WTC11 (cell line): ENCODE data around the gene TMEM108. TPM values are rescaled to one million over a fixed set of nuclear protein-coding genes. Genes with fewer than 3 reads are reported as not detected.

Source experiments
- ATAC-seq: fragments of 200-7000 bp; cut with Tn5 transposase; 2 replicates; pipeline ENCODE4 v1.10.0; 2021; ENCODE audit warnings: mild to moderate bottlenecking, moderate library complexity
- CTCF ChIA-PET: fragments of 300-600 bp; sonication (Branson Sonifier 250); formaldehyde crosslinking; loops from one replicate; lab custom pipeline; 2021; ENCODE audit warnings: antibody characterized with exemption; lab: Charles Lee
- POLR2A ChIA-PET: fragments of 350-600 bp; sonication (Branson Sonifier 250); formaldehyde crosslinking; loops from one replicate; lab custom pipeline; 2021; ENCODE audit warnings: antibody characterized with exemption; lab: Charles Lee
- DNase-seq: peaks from one replicate; pipeline ENCODE4 v3.0.0; 2021; ENCODE audit warnings: low spot score
- H3K27ac Mint-ChIP-seq: 2 replicates; pipeline ENCODE4 v1.8.0; 2021; ENCODE audit warnings: mixed read lengths
- H3K27me3 Mint-ChIP-seq: 2 replicates; pipeline ENCODE4 v1.8.0; 2021; ENCODE audit warnings: low read depth, mild to moderate bottlenecking, moderate library complexity, mixed read lengths
- H3K36me3 Mint-ChIP-seq: 2 replicates; pipeline ENCODE4 v1.8.0; 2021; ENCODE audit warnings: mixed read lengths
- H3K4me1 Mint-ChIP-seq: 2 replicates; pipeline ENCODE4 v1.8.0; 2022; ENCODE audit warnings: mixed read lengths
- H3K4me3 Mint-ChIP-seq: 2 replicates; pipeline ENCODE4 v1.8.0; 2021; ENCODE audit warnings: mild to moderate bottlenecking, moderate library complexity, mixed read lengths
- H3K9me3 Mint-ChIP-seq: 2 replicates; pipeline ENCODE4 v1.8.0; 2021; ENCODE audit warnings: mixed read lengths
- ESRRA ChIP-seq: sonication (generic); formaldehyde crosslinking; IDR thresholded peaks from 2 replicates; pipeline ENCODE4 v1.8.1; 2022; ENCODE audit warnings: mild to moderate bottlenecking, missing genetic modification reagents, borderline replicate concordance
- GRHL2 ChIP-seq: fragments of 250-450 bp; sonication (Bioruptor Pico); IDR thresholded peaks from 2 replicates; pipeline ENCODE4 v1.8.0; 2022; ENCODE audit warnings: mild to moderate bottlenecking, moderate library complexity; ENCODE audit not compliant: insufficient replicate concordance, severe bottlenecking
- KAT7 ChIP-seq: sonication (generic); formaldehyde crosslinking; IDR thresholded peaks from 2 replicates; pipeline ENCODE4 v1.8.1; 2023; ENCODE audit warnings: missing genetic modification reagents, mild to moderate bottlenecking, borderline replicate concordance
- MYBL2 ChIP-seq: sonication (generic); formaldehyde crosslinking; IDR thresholded peaks from 2 replicates; pipeline ENCODE4 v1.8.1; 2023; ENCODE audit warnings: mild to moderate bottlenecking, moderate library complexity, missing genetic modification reagents
- NFATC4 ChIP-seq: fragments of 250-450 bp; sonication (Bioruptor Pico); IDR thresholded peaks from 2 replicates; pipeline ENCODE4 v1.9.0; 2021; ENCODE audit warnings: mild to moderate bottlenecking
- NR3C1 ChIP-seq: sonication (generic); formaldehyde crosslinking; conservative IDR thresholded peaks from 2 replicates; pipeline ENCODE4 v1.8.1; 2023; ENCODE audit warnings: low read depth, mild to moderate bottlenecking, missing genetic modification reagents
- ZNF121 ChIP-seq: sonication (generic); formaldehyde crosslinking; IDR thresholded peaks from 2 replicates; pipeline ENCODE4 v1.8.0; 2023; ENCODE audit warnings: missing genetic modification reagents
- ZNF219 ChIP-seq: sonication (generic); formaldehyde crosslinking; IDR thresholded peaks from 2 replicates; pipeline ENCODE4 v1.8.0; 2023; ENCODE audit warnings: missing genetic modification reagents, mild to moderate bottlenecking, borderline replicate concordance
- ZNF416 ChIP-seq: fragments of 250-450 bp; sonication (Bioruptor Pico); IDR thresholded peaks from 2 replicates; pipeline ENCODE4 v1.9.0; 2021; ENCODE audit warnings: mild to moderate bottlenecking, inconsistent platforms
- ZNF423 ChIP-seq: fragments of 250-450 bp; sonication (Bioruptor Pico); IDR thresholded peaks from 2 replicates; pipeline ENCODE4 v2.1.2; 2022; ENCODE audit warnings: mild to moderate bottlenecking, moderate library complexity
- ZNF671 ChIP-seq: fragments of 250-450 bp; sonication (Bioruptor Pico); IDR thresholded peaks from 2 replicates; pipeline ENCODE4 v1.8.0; 2021; ENCODE audit warnings: mild to moderate bottlenecking
- total RNA-seq: library from RNA; stranded (reverse); gene quantifications from 3 replicates; pipeline ENCODE4 v1.2.3, GENCODE V29; 2021
- TF ChIP-seq, protein P1 (sequence below): fragments of 250-450 bp; sonication (Bioruptor Pico); conservative IDR thresholded peaks from 2 replicates; pipeline ENCODE4 v1.9.0; 2021; ENCODE audit warnings: mild to moderate bottlenecking
- TF ChIP-seq, protein P2 (sequence below): sonication (generic); formaldehyde crosslinking; IDR thresholded peaks from 2 replicates; pipeline ENCODE4 v1.8.1; 2023; ENCODE audit warnings: mild to moderate bottlenecking, missing genetic modification reagents
- TF ChIP-seq, protein P3 (sequence below): fragments of 250-450 bp; sonication (Bioruptor Pico); IDR thresholded peaks from 2 replicates; pipeline ENCODE4 v1.8.0; 2021; ENCODE audit warnings: mild to moderate bottlenecking
- TF ChIP-seq, protein P4 (sequence below): sonication (generic); formaldehyde crosslinking; IDR thresholded peaks from 2 replicates; pipeline ENCODE4 v1.8.1; 2023; ENCODE audit warnings: mild to moderate bottlenecking, missing genetic modification reagents
- TF ChIP-seq, protein P5 (sequence below): sonication (generic); formaldehyde crosslinking; IDR thresholded peaks from 2 replicates; pipeline ENCODE4 v1.8.0; 2023; ENCODE audit warnings: mild to moderate bottlenecking, missing genetic modification reagents
- TF ChIP-seq, protein P6 (sequence below): sonication (generic); formaldehyde crosslinking; IDR thresholded peaks from 2 replicates; pipeline ENCODE4 v1.8.0; 2022; ENCODE audit warnings: mild to moderate bottlenecking, missing genetic modification reagents

The TMEM108 gene
- total RNA-seq, 1 experiment from 2014 or later, result 14.7 TPM

DNA sequence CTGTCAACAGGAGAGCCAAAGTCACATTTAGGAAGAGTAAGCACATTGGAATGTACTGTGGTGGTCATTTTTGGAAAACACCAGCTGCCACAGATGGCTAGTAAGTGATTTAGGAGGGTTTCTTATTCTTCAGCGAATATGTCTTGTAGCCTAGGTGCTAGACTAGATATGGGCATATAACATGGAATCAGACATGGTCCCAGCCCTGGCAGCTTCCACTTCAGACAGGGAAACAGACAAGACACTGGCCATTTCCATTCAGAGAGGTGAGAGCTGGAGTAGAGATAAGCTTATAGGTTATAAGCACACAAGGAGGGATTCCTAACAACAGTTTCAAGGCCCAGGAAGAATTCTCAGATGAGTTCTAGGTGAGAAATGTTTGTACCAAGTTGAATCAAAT is 333.5 kb downstream of the TMEM108 start:
- no peaks in the 10 kb centered on the region for H3K27me3 Mint-ChIP-seq
- POLR2A ChIA-PET, result no interaction called here
- no peak overlapping the region for H3K4me3 Mint-ChIP-seq
- TF ChIP-seq ZNF219 (CRISPR knock-in tag) (no peak), NR3C1 (no peak), ZNF671 (CRISPR knock-in tag) (no peak), KAT7 (no peak), GRHL2 (CRISPR knock-in tag) (no peak), ESRRA (no peak), NFATC4 (CRISPR knock-in tag) (no peak)
- TF ChIP-seq, protein P1, sequence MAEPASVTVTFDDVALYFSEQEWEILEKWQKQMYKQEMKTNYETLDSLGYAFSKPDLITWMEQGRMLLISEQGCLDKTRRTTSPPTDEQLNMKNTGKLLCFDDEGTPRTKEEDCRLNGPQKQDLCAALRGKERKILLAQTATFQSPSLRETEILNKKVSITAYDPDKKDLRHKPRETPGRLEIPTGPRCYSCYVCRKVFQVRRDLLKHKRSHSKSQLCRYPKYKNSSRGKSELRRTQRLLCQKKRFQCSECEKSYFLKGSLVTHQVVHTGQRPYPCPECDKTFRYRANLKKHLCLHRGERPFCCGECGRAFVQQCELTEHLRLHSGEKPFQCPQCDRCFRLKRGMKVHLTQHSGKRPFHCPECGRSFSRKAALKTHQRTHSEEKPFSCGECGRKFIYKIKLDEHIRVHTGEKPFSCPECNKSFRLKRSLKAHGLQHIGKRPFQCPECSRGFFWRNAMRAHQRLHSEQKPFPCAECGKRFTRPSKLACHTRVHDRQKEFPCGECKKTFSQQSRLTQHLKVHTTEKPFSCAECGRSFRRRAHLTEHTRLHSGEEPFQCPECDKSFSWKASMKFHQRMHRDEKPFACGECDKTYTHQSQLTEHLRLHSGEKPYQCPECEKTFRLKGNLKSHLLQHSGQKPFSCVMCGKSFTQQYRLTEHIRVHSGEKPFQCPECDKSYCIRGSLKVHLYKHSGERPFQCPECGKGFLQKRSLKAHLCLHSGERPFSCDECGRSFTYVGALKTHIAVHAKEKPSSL, result no peak
- TF ChIP-seq, protein P2, sequence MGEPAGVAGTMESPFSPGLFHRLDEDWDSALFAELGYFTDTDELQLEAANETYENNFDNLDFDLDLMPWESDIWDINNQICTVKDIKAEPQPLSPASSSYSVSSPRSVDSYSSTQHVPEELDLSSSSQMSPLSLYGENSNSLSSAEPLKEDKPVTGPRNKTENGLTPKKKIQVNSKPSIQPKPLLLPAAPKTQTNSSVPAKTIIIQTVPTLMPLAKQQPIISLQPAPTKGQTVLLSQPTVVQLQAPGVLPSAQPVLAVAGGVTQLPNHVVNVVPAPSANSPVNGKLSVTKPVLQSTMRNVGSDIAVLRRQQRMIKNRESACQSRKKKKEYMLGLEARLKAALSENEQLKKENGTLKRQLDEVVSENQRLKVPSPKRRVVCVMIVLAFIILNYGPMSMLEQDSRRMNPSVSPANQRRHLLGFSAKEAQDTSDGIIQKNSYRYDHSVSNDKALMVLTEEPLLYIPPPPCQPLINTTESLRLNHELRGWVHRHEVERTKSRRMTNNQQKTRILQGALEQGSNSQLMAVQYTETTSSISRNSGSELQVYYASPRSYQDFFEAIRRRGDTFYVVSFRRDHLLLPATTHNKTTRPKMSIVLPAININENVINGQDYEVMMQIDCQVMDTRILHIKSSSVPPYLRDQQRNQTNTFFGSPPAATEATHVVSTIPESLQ (CRISPR knock-in tag), result no peak
- TF ChIP-seq, protein P3, sequence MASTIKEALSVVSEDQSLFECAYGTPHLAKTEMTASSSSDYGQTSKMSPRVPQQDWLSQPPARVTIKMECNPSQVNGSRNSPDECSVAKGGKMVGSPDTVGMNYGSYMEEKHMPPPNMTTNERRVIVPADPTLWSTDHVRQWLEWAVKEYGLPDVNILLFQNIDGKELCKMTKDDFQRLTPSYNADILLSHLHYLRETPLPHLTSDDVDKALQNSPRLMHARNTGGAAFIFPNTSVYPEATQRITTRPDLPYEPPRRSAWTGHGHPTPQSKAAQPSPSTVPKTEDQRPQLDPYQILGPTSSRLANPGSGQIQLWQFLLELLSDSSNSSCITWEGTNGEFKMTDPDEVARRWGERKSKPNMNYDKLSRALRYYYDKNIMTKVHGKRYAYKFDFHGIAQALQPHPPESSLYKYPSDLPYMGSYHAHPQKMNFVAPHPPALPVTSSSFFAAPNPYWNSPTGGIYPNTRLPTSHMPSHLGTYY, result no peak
- no peaks in the 10 kb centered on the region for H3K36me3 Mint-ChIP-seq
- no peak for ATAC-seq
- no peak overlapping the region for H3K27ac Mint-ChIP-seq
- H3K9me3 Mint-ChIP-seq, result no peaks in the 10 kb centered on the region; the same call in 1 of the 2 replicates
- CTCF ChIA-PET, result interaction anchor here (0.7 to 1.9 kb wide), 3 partner anchors 10 to 641 kb away, joined by 3 to 9 read pairs (median 4); no protein-coding TSS in a partner anchor
- DNase-seq, result no peak
- H3K4me1 Mint-ChIP-seq, result peaks cover 21% of the 10 kb centered on the region

DNA sequence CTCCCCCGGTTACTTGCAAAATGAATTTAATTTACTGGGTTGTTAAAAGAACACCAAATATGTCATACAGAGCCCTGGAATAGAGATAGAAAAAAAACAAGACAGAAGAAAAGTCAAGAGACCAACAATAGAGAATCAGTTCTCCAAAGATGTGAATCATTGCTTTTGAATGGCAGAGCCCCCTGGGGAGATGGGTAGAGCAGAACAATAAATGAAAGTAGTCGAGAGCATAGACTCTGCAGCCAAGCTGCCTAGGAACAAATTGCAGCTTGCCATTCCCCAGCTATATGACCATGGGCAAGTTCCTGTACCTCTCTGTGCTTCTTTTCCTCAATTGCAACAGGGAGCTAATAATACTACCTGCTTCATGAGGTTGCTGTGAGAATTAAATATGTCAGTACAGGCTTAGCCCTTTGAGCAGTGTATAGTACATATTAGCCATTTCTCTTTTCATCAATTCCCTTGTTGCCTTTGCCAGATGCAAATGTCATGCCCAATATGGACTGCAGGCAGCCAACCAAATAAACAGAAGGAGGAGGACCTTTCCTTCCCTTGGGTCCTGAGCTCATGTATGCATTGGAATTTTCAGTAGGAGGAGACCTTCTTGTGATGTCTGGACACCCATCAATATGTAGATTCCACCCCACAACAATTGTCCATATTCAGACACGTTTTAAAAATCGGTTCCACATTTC is 336.7 kb downstream of the TMEM108 start:
- Mint-ChIP-seq H3K4me1 (peaks cover 26% of the 10 kb centered on the region), H3K27ac (no peak overlapping the region), H3K9me3 (no peaks in the 10 kb centered on the region; the same call in 1 of the 2 replicates), H3K27me3 (no peaks in the 10 kb centered on the region), H3K4me3 (no peak overlapping the region), H3K36me3 (no peaks in the 10 kb centered on the region)
- no peak for DNase-seq
- peak; percentile 26; the same call in 1 of the 2 replicates for ATAC-seq
- ChIA-PET POLR2A (no interaction called here), CTCF (interaction anchor here (0.5 to 2.1 kb wide), 5 partner anchors 13 to 1568 kb away, joined by 3 to 11 read pairs (median 3); no protein-coding TSS in a partner anchor)
- TF ChIP-seq, protein P4, sequence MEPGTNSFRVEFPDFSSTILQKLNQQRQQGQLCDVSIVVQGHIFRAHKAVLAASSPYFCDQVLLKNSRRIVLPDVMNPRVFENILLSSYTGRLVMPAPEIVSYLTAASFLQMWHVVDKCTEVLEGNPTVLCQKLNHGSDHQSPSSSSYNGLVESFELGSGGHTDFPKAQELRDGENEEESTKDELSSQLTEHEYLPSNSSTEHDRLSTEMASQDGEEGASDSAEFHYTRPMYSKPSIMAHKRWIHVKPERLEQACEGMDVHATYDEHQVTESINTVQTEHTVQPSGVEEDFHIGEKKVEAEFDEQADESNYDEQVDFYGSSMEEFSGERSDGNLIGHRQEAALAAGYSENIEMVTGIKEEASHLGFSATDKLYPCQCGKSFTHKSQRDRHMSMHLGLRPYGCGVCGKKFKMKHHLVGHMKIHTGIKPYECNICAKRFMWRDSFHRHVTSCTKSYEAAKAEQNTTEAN (CRISPR knock-in tag), result no peak
- TF ChIP-seq MYBL2 (CRISPR knock-in tag), result no peak
- no peak for TF ChIP-seq ZNF121 (CRISPR knock-in tag)
- TF ChIP-seq ZNF423 (CRISPR knock-in tag), result no peak
- TF ChIP-seq ZNF416 (CRISPR knock-in tag), result no peak
- TF ChIP-seq, protein P5, sequence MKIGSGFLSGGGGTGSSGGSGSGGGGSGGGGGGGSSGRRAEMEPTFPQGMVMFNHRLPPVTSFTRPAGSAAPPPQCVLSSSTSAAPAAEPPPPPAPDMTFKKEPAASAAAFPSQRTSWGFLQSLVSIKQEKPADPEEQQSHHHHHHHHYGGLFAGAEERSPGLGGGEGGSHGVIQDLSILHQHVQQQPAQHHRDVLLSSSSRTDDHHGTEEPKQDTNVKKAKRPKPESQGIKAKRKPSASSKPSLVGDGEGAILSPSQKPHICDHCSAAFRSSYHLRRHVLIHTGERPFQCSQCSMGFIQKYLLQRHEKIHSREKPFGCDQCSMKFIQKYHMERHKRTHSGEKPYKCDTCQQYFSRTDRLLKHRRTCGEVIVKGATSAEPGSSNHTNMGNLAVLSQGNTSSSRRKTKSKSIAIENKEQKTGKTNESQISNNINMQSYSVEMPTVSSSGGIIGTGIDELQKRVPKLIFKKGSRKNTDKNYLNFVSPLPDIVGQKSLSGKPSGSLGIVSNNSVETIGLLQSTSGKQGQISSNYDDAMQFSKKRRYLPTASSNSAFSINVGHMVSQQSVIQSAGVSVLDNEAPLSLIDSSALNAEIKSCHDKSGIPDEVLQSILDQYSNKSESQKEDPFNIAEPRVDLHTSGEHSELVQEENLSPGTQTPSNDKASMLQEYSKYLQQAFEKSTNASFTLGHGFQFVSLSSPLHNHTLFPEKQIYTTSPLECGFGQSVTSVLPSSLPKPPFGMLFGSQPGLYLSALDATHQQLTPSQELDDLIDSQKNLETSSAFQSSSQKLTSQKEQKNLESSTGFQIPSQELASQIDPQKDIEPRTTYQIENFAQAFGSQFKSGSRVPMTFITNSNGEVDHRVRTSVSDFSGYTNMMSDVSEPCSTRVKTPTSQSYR (CRISPR knock-in tag), result no peak
- TF ChIP-seq, protein P6, sequence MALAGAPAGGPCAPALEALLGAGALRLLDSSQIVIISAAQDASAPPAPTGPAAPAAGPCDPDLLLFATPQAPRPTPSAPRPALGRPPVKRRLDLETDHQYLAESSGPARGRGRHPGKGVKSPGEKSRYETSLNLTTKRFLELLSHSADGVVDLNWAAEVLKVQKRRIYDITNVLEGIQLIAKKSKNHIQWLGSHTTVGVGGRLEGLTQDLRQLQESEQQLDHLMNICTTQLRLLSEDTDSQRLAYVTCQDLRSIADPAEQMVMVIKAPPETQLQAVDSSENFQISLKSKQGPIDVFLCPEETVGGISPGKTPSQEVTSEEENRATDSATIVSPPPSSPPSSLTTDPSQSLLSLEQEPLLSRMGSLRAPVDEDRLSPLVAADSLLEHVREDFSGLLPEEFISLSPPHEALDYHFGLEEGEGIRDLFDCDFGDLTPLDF (CRISPR knock-in tag), result no peak
